Activated CD4-positive, alpha-beta memory T cell treated with anti-CD3 and anti-CD28 coated beads, Interleukin-2, amount 10 ng/mL, durations not matched to agents 7 days and 5 days (primary cell): ENCODE results near the gene POU2AF1. TPM values are rescaled to one million over a fixed set of nuclear protein-coding genes. Genes with fewer than 3 reads are reported as not detected.

ENCODE experiments used
- CTCF ChIA-PET: fragments of 350-600 bp; sonication (Branson Sonifier 250); formaldehyde crosslinking; loops from one replicate; lab custom pipeline; 2021; ENCODE audit warnings: antibody characterized with exemption, inconsistent platforms; lab: Charles Lee
- POLR2A ChIA-PET: fragments of 350-600 bp; sonication (Branson Sonifier 250); formaldehyde crosslinking; loops from one replicate; lab custom pipeline; 2021; ENCODE audit warnings: antibody characterized with exemption; lab: Charles Lee
- DNase-seq: peaks from one replicate; pipeline ENCODE4 v3.0.0-alpha.2; 2020
- H3K27ac Mint-ChIP-seq: one replicate; pipeline ENCODE4 v1.8.0; 2021; ENCODE audit warnings: mild to moderate bottlenecking, mixed read lengths
- H3K27me3 Mint-ChIP-seq: one replicate; pipeline ENCODE4 v1.8.0; 2021; ENCODE audit warnings: mixed read lengths
- H3K36me3 Mint-ChIP-seq: one replicate; pipeline ENCODE4 v1.8.0; 2021; ENCODE audit warnings: low read depth, mixed read lengths
- H3K4me1 Mint-ChIP-seq: one replicate; pipeline ENCODE4 v1.8.0; 2021; ENCODE audit warnings: mixed read lengths
- H3K4me3 Mint-ChIP-seq: one replicate; pipeline ENCODE4 v1.8.0; 2021; ENCODE audit warnings: mild to moderate bottlenecking, mixed read lengths
- H3K9me3 Mint-ChIP-seq: one replicate; pipeline ENCODE4 v1.8.0; 2021; ENCODE audit warnings: mixed read lengths
- total RNA-seq, 2 experiments: library from RNA; stranded (reverse); gene quantifications; one replicate each; pipeline ENCODE4 v1.2.3, GENCODE V29; 2021

POU2AF1 gene
- total RNA-seq, 2 experiments from 2014 or later = 7.7 to 7.8 TPM

- POLR2A ChIA-PET = interaction anchor here (1.8 kb wide), 1 partner anchor 38 kb away, joined by 5 read pairs; the partner anchor contains the start of gene POU2AF1
- peak overlapping the region; percentile 52 for H3K27ac Mint-ChIP-seq
- no peak overlapping the region for H3K4me3 Mint-ChIP-seq
These were observed 38.1 kb upstream of the POU2AF1 start for GRCh38 chr11:111417011-111417765.

GRCh38 chr11:111416231-111416960 lies 37.3 kb upstream of the POU2AF1 start:
- ChIA-PET CTCF (interaction anchor here (1.0 to 4.6 kb wide), 6 partner anchors 12 to 134 kb away, joined by 4 to 20 read pairs (median 10); no protein-coding TSS in a partner anchor), POLR2A (interaction anchor here (1.8 kb wide), 1 partner anchor 37 kb away, joined by 5 read pairs; the partner anchor contains the start of gene POU2AF1)
- H3K4me1 Mint-ChIP-seq = peaks cover 52% of the 10 kb centered on the region
- H3K27ac Mint-ChIP-seq = no peak overlapping the region
- no peak overlapping the region for H3K4me3 Mint-ChIP-seq
- H3K36me3 Mint-ChIP-seq = no peaks in the 10 kb centered on the region
- no peaks in the 10 kb centered on the region for H3K9me3 Mint-ChIP-seq
- H3K27me3 Mint-ChIP-seq = no peaks in the 10 kb centered on the region
- no peak for DNase-seq

More at GRCh38 chr11:111417011-111417765, 38.1 kb upstream of the POU2AF1 start:
- Mint-ChIP-seq H3K36me3 (no peaks in the 10 kb centered on the region), H3K27me3 (no peaks in the 10 kb centered on the region), H3K9me3 (no peaks in the 10 kb centered on the region), H3K4me1 (peaks cover 48% of the 10 kb centered on the region)
- CTCF ChIA-PET = interaction anchor here (1.0 to 2.6 kb wide), 5 partner anchors 12 to 135 kb away, joined by 3 to 20 read pairs (median 5); no protein-coding TSS in a partner anchor
- DNase-seq = no peak

DNA sequence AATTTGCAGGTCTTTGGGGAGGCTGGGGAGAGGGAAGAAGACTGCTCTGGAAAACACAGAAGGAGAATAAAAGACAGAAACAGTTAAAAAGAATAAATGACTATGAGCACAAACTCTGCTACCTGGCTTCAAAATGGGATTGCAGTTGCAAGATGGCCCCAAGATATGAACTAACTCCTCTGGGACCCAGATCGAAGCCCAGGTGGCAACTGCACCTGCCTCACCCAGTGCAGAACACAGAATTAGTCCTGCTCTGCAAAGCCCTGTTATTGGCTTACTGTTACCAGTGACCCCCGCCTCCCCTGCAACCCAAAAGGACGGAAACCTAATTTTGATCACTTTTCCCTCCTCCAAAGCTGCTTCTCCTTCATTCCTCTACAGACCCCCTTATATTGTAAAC lies 35.9 kb upstream of the POU2AF1 start:
- Mint-ChIP-seq H3K4me1 (peaks cover 60% of the 10 kb centered on the region), H3K27ac (peak overlapping the region; percentile 58), H3K4me3 (no peak overlapping the region), H3K36me3 (no peaks in the 10 kb centered on the region), H3K27me3 (no peaks in the 10 kb centered on the region), H3K9me3 (no peaks in the 10 kb centered on the region)
- no peak for DNase-seq
- ChIA-PET POLR2A (no interaction called here), CTCF (interaction anchor here (1.1 to 4.6 kb wide), 4 partner anchors 9 to 132 kb away, joined by 3 to 19 read pairs (median 5); no protein-coding TSS in a partner anchor)

DNA sequence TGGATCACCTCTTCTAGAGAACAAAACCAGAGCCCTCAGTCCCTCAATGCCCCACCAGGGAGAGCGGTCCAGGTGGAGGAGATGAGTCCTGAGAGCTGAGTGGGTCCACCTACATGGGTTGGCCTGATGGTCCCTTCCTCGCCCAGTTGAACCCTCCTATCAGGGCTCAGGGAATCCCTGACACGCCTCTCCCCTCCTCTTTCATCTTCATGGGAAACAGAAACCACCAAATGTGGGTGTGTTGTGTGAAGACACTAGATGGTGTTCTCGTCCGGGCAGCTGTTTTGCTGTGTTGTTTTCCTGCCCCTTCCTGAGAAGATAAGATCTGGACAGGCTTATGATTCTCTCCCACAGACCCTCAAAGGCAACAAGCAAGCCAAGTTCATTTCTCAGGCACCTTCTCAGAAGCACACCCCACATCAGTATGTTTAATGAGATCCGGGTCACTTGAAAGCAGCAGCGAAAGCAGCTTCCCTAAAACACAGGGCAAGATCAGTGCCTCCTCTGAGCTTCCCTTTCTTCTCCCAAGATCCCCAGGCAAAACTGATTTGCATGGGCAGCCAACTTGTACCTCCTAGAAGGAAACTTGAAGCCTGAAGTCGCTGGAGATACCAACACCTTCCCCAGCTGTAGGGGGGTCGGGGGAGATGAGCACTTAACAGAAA lies 35.3 kb upstream of the POU2AF1 start:
- H3K36me3 Mint-ChIP-seq = no peaks in the 10 kb centered on the region
- POLR2A ChIA-PET = interaction anchor here (0.6 kb wide), 1 partner anchor 417 kb away, joined by 4 read pairs; no protein-coding TSS in a partner anchor
- DNase-seq = no peak
- H3K4me1 Mint-ChIP-seq = peaks cover 64% of the 10 kb centered on the region
- H3K4me3 Mint-ChIP-seq = peak overlapping the region; percentile 8
- CTCF ChIA-PET = interaction anchor here (1.1 to 4.6 kb wide), 4 partner anchors 9 to 132 kb away, joined by 3 to 19 read pairs (median 5); no protein-coding TSS in a partner anchor
- H3K27ac Mint-ChIP-seq = peak overlapping the region; percentile 58
- no peaks in the 10 kb centered on the region for H3K27me3 Mint-ChIP-seq
- no peaks in the 10 kb centered on the region for H3K9me3 Mint-ChIP-seq

DNA sequence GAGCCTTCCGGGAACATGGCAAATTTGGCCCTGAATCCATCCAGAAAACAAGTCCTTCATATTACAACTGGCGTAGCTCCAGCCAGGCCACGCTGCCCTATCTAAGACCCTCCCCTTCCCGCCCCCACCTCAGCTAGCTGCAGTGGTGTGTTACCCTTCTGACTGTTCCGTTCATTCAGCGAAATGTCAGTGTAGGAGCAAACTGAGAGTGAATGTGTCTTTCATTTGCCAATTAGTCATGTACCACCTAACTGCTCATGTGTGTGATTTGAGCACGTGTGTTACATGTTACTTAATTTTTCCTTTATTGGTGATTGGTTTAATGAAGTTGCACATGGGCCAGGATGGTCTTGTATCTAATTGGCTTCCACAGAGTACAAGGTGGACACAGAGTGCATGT lies 34.8 kb upstream of the POU2AF1 start:
- Mint-ChIP-seq H3K27ac (no peak overlapping the region), H3K27me3 (no peaks in the 10 kb centered on the region), H3K4me3 (no peak overlapping the region), H3K36me3 (no peaks in the 10 kb centered on the region), H3K4me1 (peaks cover 69% of the 10 kb centered on the region), H3K9me3 (no peaks in the 10 kb centered on the region)
- ChIA-PET POLR2A (interaction anchor here (0.6 kb wide), 1 partner anchor 417 kb away, joined by 4 read pairs; no protein-coding TSS in a partner anchor), CTCF (interaction anchor here (1.4 to 4.6 kb wide), 2 partner anchors 15 to 33 kb away, joined by 3 to 19 read pairs; no protein-coding TSS in a partner anchor)
- no peak for DNase-seq

- ChIA-PET POLR2A (interaction anchor here (1.5 kb wide), 1 partner anchor 14 kb away, joined by 3 read pairs; no protein-coding TSS in a partner anchor), CTCF (interaction anchor here (4.6 kb wide), 1 partner anchor 16 kb away, joined by 19 read pairs; no protein-coding TSS in a partner anchor)
- no peak for DNase-seq
- Mint-ChIP-seq H3K27me3 (no peaks in the 10 kb centered on the region), H3K4me1 (peaks cover 64% of the 10 kb centered on the region), H3K4me3 (no peak overlapping the region), H3K36me3 (no peaks in the 10 kb centered on the region), H3K9me3 (peaks cover 4% of the 10 kb centered on the region), H3K27ac (no peak overlapping the region)
These were observed 33.2 kb upstream of the POU2AF1 start for GRCh38 chr11:111412293-111412692.

- ChIA-PET POLR2A (no interaction called here), CTCF (interaction anchor here (4.6 kb wide), 1 partner anchor 17 kb away, joined by 19 read pairs; no protein-coding TSS in a partner anchor)
- no peak overlapping the region for H3K27ac Mint-ChIP-seq
- H3K4me1 Mint-ChIP-seq = peaks cover 55% of the 10 kb centered on the region
- H3K27me3 Mint-ChIP-seq = no peaks in the 10 kb centered on the region
- H3K36me3 Mint-ChIP-seq = no peaks in the 10 kb centered on the region
- DNase-seq = no peak
- no peak overlapping the region for H3K4me3 Mint-ChIP-seq
- peaks cover 4% of the 10 kb centered on the region for H3K9me3 Mint-ChIP-seq
These were observed 32.4 kb upstream of the POU2AF1 start for GRCh38 chr11:111411456-111411855.

DNA sequence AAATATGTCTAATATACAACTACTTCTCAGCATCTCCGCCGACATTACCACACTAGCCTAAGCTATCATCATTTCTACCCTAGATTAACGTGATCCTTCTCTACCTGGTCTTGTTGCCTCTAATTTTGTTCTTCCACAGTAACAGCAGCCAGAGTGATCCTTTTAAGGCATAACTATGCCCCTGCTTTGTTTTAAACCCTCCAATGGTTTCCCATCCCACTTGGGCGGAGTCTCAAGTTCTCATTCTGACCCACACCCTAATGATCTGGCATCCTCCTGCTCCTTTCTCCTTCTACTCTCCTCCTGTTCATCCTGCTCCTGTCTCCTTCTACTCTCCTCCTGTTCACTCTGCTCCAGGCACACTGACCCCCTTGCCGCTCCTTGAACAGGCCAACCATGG lies 31.9 kb upstream of the POU2AF1 start:
- Mint-ChIP-seq H3K4me3 (no peak overlapping the region), H3K9me3 (peaks cover 4% of the 10 kb centered on the region), H3K27ac (no peak overlapping the region), H3K27me3 (no peaks in the 10 kb centered on the region), H3K4me1 (peaks cover 54% of the 10 kb centered on the region), H3K36me3 (no peaks in the 10 kb centered on the region)
- ChIA-PET POLR2A (no interaction called here), CTCF (interaction anchor here (1.4 kb wide), 1 partner anchor 11 kb away, joined by 4 read pairs; no protein-coding TSS in a partner anchor)
- no peak for DNase-seq

DNA sequence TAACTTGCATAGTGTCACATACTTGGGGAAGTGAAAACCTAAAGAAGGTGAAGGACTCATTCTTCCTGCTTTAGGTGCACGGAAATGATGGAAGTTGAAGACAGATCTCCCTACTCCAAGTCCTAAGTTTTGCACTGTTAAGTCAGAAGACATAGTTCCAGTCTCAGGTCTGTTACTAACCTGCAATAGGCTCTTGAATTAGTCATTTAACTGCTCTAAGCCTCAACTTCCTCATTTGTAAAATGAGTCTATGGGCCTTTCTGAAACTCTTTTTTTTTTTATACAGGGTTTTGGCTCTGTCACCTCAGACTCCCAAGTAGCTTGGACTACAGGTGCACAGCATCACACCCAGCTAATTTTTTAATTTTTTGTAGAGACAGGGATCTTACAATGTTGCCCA lies 30.8 kb upstream of the POU2AF1 start:
- Mint-ChIP-seq H3K36me3 (peaks cover under 1% of the 10 kb centered on the region), H3K9me3 (peaks cover 4% of the 10 kb centered on the region), H3K4me1 (peaks cover 48% of the 10 kb centered on the region), H3K4me3 (no peak overlapping the region), H3K27ac (no peak overlapping the region), H3K27me3 (no peaks in the 10 kb centered on the region)
- no peak for DNase-seq
- ChIA-PET CTCF (interaction anchor here (1.4 kb wide), 1 partner anchor 12 kb away, joined by 4 read pairs; no protein-coding TSS in a partner anchor), POLR2A (no interaction called here)

DNA sequence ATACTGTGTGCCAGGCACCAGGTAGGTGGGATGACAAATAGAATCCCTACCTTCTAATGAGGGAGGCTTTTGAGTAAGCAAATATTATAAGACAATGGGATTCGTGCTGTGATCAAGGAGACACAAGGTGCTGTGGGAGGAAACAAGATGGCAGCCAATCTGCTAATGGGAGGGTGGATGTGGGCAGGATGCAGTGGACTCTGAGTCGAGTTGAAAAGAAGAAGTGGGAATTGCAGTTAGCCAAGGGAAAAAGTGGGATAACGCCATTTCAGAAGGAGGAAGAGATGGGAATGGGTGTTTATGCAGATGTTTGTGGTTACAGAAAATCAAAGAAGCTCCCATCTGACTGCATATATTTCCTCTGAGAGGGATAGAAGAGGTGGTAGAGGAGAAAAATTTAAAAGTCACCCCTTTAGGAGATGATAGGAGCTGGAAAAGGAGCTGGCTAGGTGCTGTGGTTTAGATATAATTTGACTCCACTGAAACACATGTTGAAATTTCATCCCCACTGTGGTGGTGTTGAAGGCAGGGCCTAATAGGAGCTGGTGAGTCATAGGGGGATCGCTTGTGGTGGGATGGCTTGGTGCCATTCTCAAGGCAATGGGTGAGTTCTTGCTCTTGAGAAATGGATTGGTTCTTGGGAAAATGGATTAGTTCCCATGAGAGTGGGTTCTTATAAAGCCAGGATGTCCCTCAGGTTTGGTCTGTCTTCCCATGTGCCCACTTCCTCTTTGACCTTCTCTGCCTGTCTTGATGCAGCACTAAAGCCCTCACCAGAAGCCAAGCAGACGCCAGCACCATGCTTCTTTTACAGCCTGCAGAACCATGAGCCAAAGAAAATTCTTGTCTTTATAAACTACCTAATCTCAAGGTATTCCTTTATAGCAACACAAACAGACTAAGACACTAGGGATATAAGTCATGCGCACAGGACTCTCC lies 30.0 kb upstream of the POU2AF1 start:
- H3K27ac Mint-ChIP-seq = no peak overlapping the region
- ChIA-PET POLR2A (no interaction called here), CTCF (interaction anchor here (0.5 to 1.4 kb wide), 2 partner anchors 13 to 705 kb away, joined by 3 to 4 read pairs; no protein-coding TSS in a partner anchor)
- DNase-seq = no peak
- H3K9me3 Mint-ChIP-seq = peaks cover 8% of the 10 kb centered on the region
- H3K4me3 Mint-ChIP-seq = no peak overlapping the region
- H3K4me1 Mint-ChIP-seq = peaks cover 39% of the 10 kb centered on the region
- H3K27me3 Mint-ChIP-seq = no peaks in the 10 kb centered on the region
- peaks cover 3% of the 10 kb centered on the region for H3K36me3 Mint-ChIP-seq

- CTCF ChIA-PET = no interaction called here
- Mint-ChIP-seq H3K9me3 (peaks cover 11% of the 10 kb centered on the region), H3K4me3 (no peak overlapping the region), H3K27me3 (no peaks in the 10 kb centered on the region), H3K36me3 (peaks cover 3% of the 10 kb centered on the region), H3K4me1 (peaks cover 29% of the 10 kb centered on the region), H3K27ac (no peak overlapping the region)
- POLR2A ChIA-PET = no interaction called here
- no peak for DNase-seq
These were observed 28.6 kb upstream of the POU2AF1 start for GRCh38 chr11:111407652-111408051.
